Lower lobe of right lung (tissue), 2 donors: ENCODE results near the gene URB2. TPM values are rescaled to one million over a fixed set of nuclear protein-coding genes. Genes with fewer than 3 reads are reported as not detected.

Experiments
- ATAC-seq, 2 donors: fragments of 200-7000 bp; cut with Tn5 transposase; one replicate each; pipeline ENCODE4 v1.9.1; 2020 to 2022; ENCODE audit warnings: mild to moderate bottlenecking in 2 of 2, moderate library complexity in 2 of 2
- DNase-seq: peaks from one replicate; pipeline ENCODE4 v3.0.0-alpha.2; 2020
- H3K27ac ChIP-seq: fragments of 200-600 bp; one replicate; pipeline ENCODE4 v1.8.0; 2022
- H3K27me3 ChIP-seq: fragments of 200-600 bp; one replicate; pipeline ENCODE4 v1.8.0; 2022; ENCODE audit warnings: low read depth
- H3K36me3 ChIP-seq: fragments of 200-600 bp; one replicate; pipeline ENCODE4 v1.8.0; 2022; ENCODE audit warnings: mild to moderate bottlenecking
- H3K4me1 ChIP-seq: fragments of 200-600 bp; one replicate; pipeline ENCODE4 v1.8.0; 2022
- H3K4me3 ChIP-seq: fragments of 200-600 bp; one replicate; pipeline ENCODE4 v1.8.0; 2022; ENCODE audit warnings: mild to moderate bottlenecking
- H3K9me3 ChIP-seq: fragments of 200-600 bp; one replicate; pipeline ENCODE4 v1.8.0; 2022
- CTCF ChIP-seq: fragments of 200-600 bp; IDR thresholded peaks from one replicate; pipeline ENCODE4 v1.8.0; 2022; ENCODE audit warnings: antibody characterized with exemption, mild to moderate bottlenecking
- intact Hi-C: fragments of 100-400 bp; cut with DNase I; formaldehyde crosslinking; loops from one replicate; pipeline ENCODE4 v1.11.0; 2022
- total RNA-seq: library from RNA; stranded (reverse); fragmentation: NEBNext Ultra II Directional; extraction: Animal tissue kit (Norgen Biotek cat#: 25700); gene quantifications from one replicate; pipeline ENCODE4 v1.2.1, GENCODE V29; 2021
- donor health status: DM: no; HTN: yes; CAD: no; lungs with severe emphysema.

URB2 gene
- total RNA-seq, 1 donor from 2014 or later, result 5.8 TPM

GRCh38 chr1:229645324-229645993 lies 19.4 kb downstream of the URB2 start:
- Histone ChIP-seq H3K27ac (no peak overlapping the region), H3K36me3 (peaks cover 72% of the 10 kb centered on the region), H3K9me3 (no peaks in the 10 kb centered on the region), H3K4me3 (no peak overlapping the region), H3K27me3 (no peaks in the 10 kb centered on the region), H3K4me1 (peaks cover 4% of the 10 kb centered on the region)
- DNase-seq, result no peak
- ATAC-seq, result no peak
- TF ChIP-seq CTCF, result no peak
- intact Hi-C loops, result no loop called here

DNA sequence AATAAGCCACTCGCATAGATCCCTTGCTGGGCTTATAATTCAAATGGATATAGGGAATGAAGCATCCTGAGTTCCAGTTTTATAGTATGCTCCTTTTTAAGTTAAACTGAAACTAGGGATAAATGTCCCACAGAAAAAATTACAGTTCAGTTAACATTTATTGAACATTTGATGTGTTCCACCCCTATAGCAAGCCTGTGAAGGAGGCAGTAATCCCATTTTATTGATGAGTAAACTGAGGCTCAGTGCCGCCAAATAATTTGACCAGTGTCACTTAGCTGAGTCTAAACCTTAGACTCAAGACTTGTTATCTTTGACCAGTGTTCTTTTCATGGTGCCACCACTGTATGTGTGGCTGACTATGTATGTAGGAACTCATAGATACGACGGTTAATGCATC lies 22.4 kb downstream of the URB2 start:
- peaks cover 90% of the 10 kb centered on the region for H3K36me3 ChIP-seq
- ATAC-seq, result no peak
- no peaks in the 10 kb centered on the region for H3K27me3 ChIP-seq

GRCh38 chr1:229650045-229650444 lies 24.0 kb downstream of the URB2 start:
- ATAC-seq, result peak in 1 of 2 donors; percentile 39
- no peaks in the 10 kb centered on the region for H3K4me1 ChIP-seq
- intact Hi-C loops, result no loop called here
- H3K36me3 ChIP-seq, result peaks cover 87% of the 10 kb centered on the region
- no peak overlapping the region for H3K27ac ChIP-seq
- no peaks in the 10 kb centered on the region for H3K27me3 ChIP-seq
- no peaks in the 10 kb centered on the region for H3K9me3 ChIP-seq
- no peak overlapping the region for H3K4me3 ChIP-seq
- no peak for TF ChIP-seq CTCF
- no peak for DNase-seq

More for the DNA sequence above, 22.4 kb downstream of the URB2 start:
- no peak for DNase-seq
- no peak overlapping the region for H3K27ac ChIP-seq
- intact Hi-C loops, result no loop called here
- peaks cover 4% of the 10 kb centered on the region for H3K4me1 ChIP-seq
- no peak overlapping the region for H3K4me3 ChIP-seq
- no peaks in the 10 kb centered on the region for H3K9me3 ChIP-seq
- no peak for TF ChIP-seq CTCF

DNA sequence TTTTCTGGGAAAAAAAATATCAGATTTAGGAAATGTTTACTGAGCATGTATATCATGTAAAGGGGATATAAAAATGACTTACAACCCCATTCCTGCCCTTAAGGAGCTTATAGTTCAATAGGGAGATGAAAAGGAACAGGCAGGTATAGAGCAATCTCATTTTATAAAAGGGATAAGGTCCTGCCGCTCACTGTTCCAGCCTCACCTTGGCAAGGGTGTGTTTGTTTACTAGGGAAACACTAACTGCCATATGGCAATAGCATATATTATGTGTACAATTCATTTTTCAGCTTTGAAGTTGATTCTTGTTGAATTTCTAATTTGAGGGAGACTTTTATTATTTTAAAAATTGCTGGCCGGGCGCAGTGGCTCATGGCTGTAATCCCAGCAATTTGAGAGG lies 25.5 kb downstream of the URB2 start:
- intact Hi-C loops, result no loop called here
- H3K27me3 ChIP-seq, result no peaks in the 10 kb centered on the region
- no peaks in the 10 kb centered on the region for H3K9me3 ChIP-seq
- H3K27ac ChIP-seq, result no peak overlapping the region
- no peaks in the 10 kb centered on the region for H3K4me1 ChIP-seq
- ATAC-seq (no peak), DNase-seq (no peak)
- no peak for TF ChIP-seq CTCF
- peaks cover 89% of the 10 kb centered on the region for H3K36me3 ChIP-seq
- no peak overlapping the region for H3K4me3 ChIP-seq

GRCh38 chr1:229653420-229653819 lies 27.4 kb downstream of the URB2 start:
- Histone ChIP-seq H3K4me1 (no peaks in the 10 kb centered on the region), H3K36me3 (peaks cover 84% of the 10 kb centered on the region), H3K27ac (no peak overlapping the region), H3K9me3 (no peaks in the 10 kb centered on the region), H3K27me3 (no peaks in the 10 kb centered on the region), H3K4me3 (no peak overlapping the region)
- intact Hi-C loops, result no loop called here
- DNase-seq, result no peak
- no peak for ATAC-seq
- no peak for TF ChIP-seq CTCF
